Endodermal cell (in vitro differentiated cells): ENCODE data around the gene ANKRD33B. TPM values are rescaled to one million over a fixed set of nuclear protein-coding genes. Genes with fewer than 3 reads are reported as not detected.

Source experiments
- DNase-seq: peaks from one replicate; pipeline ENCODE4 v3.0.0-alpha.2; 2017
- H3K27ac ChIP-seq: 2 replicates; pipeline ENCODE4 v1.5.1; 2013; ENCODE audit warnings: mild to moderate bottlenecking, low read depth, low read length, moderate library complexity
- H3K27me3 ChIP-seq: 2 replicates; pipeline ENCODE4 v1.6.1; 2013; ENCODE audit warnings: mild to moderate bottlenecking, low read length, moderate library complexity; ENCODE audit not compliant: insufficient read depth, control insufficient read depth, poor library complexity, severe bottlenecking
- H3K36me3 ChIP-seq: 2 replicates; pipeline ENCODE4 v1.7.0; 2013; ENCODE audit warnings: mild to moderate bottlenecking, low read length, moderate library complexity; ENCODE audit not compliant: control insufficient read depth, insufficient read depth
- H3K4me1 ChIP-seq: one replicate; pipeline ENCODE4 v1.7.0; 2013; ENCODE audit warnings: low read length; ENCODE audit not compliant: control insufficient read depth, insufficient read depth
- H3K4me3 ChIP-seq: 2 replicates; pipeline ENCODE4 v1.5.1; 2013; ENCODE audit warnings: mild to moderate bottlenecking, low read length, moderate library complexity
- H3K9ac ChIP-seq: 2 replicates; pipeline ENCODE4 v1.6.1; 2013; ENCODE audit warnings: mild to moderate bottlenecking, low read length, moderate library complexity; ENCODE audit not compliant: poor library complexity, severe bottlenecking; ENCODE audit errors: extremely low read depth
- H3K9me3 ChIP-seq: 2 replicates; pipeline ENCODE4 v1.6.1; 2013; ENCODE audit warnings: mild to moderate bottlenecking, low read length, moderate library complexity; ENCODE audit not compliant: control insufficient read depth
- H3K27ac Mint-ChIP-seq: 2 replicates; pipeline ENCODE4 v1.8.0; 2020; ENCODE audit warnings: mixed read lengths
- H3K27me3 Mint-ChIP-seq: 2 replicates; pipeline ENCODE4 v1.8.0; 2021; ENCODE audit warnings: mild to moderate bottlenecking, mixed read lengths; ENCODE audit not compliant: insufficient read depth
- H3K36me3 Mint-ChIP-seq: 2 replicates; pipeline ENCODE4 v1.8.0; 2020; ENCODE audit warnings: low read depth, mixed read lengths
- H3K4me1 Mint-ChIP-seq: 2 replicates; pipeline ENCODE4 v1.8.0; 2020; ENCODE audit warnings: mixed read lengths
- H3K4me3 Mint-ChIP-seq: 2 replicates; pipeline ENCODE4 v1.8.0; 2020; ENCODE audit warnings: mild to moderate bottlenecking, moderate library complexity, mixed read lengths
- H3K9me3 Mint-ChIP-seq: 2 replicates; pipeline ENCODE4 v1.8.0; 2020; ENCODE audit warnings: mild to moderate bottlenecking, mixed read lengths
- CTCF ChIP-seq: fragments of 200-600 bp; sonication (generic); conservative IDR thresholded peaks from 2 replicates; pipeline ENCODE4 v1.5.0; 2021; ENCODE audit warnings: antibody characterized with exemption, mild to moderate bottlenecking
- WGBS, 2 experiments: methylation state at CpG; one replicate each; pipeline versions ENCODE4 v1.1.5 to v1.1.7; 2013; ENCODE audit warnings: missing lambda C conversion rate in 2 of 2, mixed read lengths in 1 of 2; ENCODE audit not compliant: insufficient coverage in 1 of 2, insufficient read length in 1 of 2; 5-methylcytosine and 5-hydroxymethylcytosine counted together
- total RNA-seq, 2 donors: library from RNA; stranded (reverse); fragmentation: NEBNext Ultra II Directional in 1 of 2; extraction: Animal tissue kit (Norgen Biotek cat#: 25700) in 1 of 2; gene quantifications; 2 replicates in 1 of 2; 3 replicates in 1 of 2; pipeline ENCODE4 v1.2.1, GENCODE V29; 2021

Gene ANKRD33B
- total RNA-seq, 2 donors from 2014 or later = 21.9 to 37.2 TPM

GRCh38 chr5:10556893-10557746 is 6.8 kb upstream of the ANKRD33B start:
- H3K27me3 Mint-ChIP-seq = peaks cover 56% of the 10 kb centered on the region
- no peaks in the 10 kb centered on the region for H3K36me3 Mint-ChIP-seq
- peaks cover 2% of the 10 kb centered on the region for H3K27me3 ChIP-seq
- no peak for TF ChIP-seq CTCF
- H3K4me1 ChIP-seq = peaks cover 11% of the 10 kb centered on the region
- H3K4me1 Mint-ChIP-seq = peaks cover 44% of the 10 kb centered on the region
- H3K9ac ChIP-seq = no peak overlapping the region
- 84 to 87% methylated on average over 7 to 11 of the region's 11 CpGs for WGBS, 2 experiments
- no peak for DNase-seq
- H3K27ac Mint-ChIP-seq = no peak overlapping the region
- no peak overlapping the region for H3K4me3 ChIP-seq
- no peaks in the 10 kb centered on the region for H3K9me3 ChIP-seq
- no peaks in the 10 kb centered on the region for H3K9me3 Mint-ChIP-seq
- H3K27ac ChIP-seq = no peak overlapping the region
- H3K36me3 ChIP-seq = no peaks in the 10 kb centered on the region
- no peak overlapping the region for H3K4me3 Mint-ChIP-seq

- Histone ChIP-seq H3K4me3 (no peak overlapping the region), H3K9ac (no peak overlapping the region), H3K27me3 (peaks cover 16% of the 10 kb centered on the region), H3K27ac (no peak overlapping the region), H3K9me3 (no peaks in the 10 kb centered on the region), H3K4me1 (peaks cover 7% of the 10 kb centered on the region), H3K36me3 (no peaks in the 10 kb centered on the region)
- Mint-ChIP-seq H3K4me1 (peaks cover 32% of the 10 kb centered on the region), H3K27me3 (peaks cover 66% of the 10 kb centered on the region), H3K27ac (no peak overlapping the region), H3K4me3 (no peak overlapping the region), H3K9me3 (no peaks in the 10 kb centered on the region), H3K36me3 (no peaks in the 10 kb centered on the region)
- 68 to 80% methylated on average over 3 to 4 of the region's 4 CpGs for WGBS, 2 experiments
- no peak for TF ChIP-seq CTCF
- DNase-seq = no peak
Measured at GRCh38 chr5:10559151-10559550, 4.7 kb upstream of the ANKRD33B start.

DNA sequence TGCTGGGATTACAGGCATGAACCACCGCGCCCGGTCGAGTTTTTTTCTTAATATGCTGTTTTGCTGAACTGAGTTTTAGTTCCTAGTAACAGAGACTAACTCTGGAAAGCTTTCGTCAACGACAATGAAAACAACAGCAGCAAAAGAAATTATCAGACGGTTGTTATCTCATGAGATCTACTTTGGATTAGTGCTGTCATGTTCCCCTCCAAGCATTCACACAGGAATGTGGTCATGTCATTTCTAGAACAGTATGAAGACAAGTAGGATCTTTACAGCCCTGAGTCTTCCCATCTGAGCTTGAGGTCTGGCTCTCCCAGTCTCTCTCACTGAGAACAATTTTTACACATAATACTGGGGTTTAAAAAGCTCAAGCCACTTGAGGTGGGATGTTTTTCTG is 4.0 kb upstream of the ANKRD33B start:
- no peak for TF ChIP-seq CTCF
- H3K4me1 ChIP-seq = peaks cover 7% of the 10 kb centered on the region
- no peaks in the 10 kb centered on the region for H3K9me3 ChIP-seq
- no peak overlapping the region for H3K27ac ChIP-seq
- H3K27me3 ChIP-seq = peaks cover 18% of the 10 kb centered on the region
- H3K4me1 Mint-ChIP-seq = peaks cover 32% of the 10 kb centered on the region
- peak overlapping the region; percentile 13 for H3K4me3 ChIP-seq
- H3K9ac ChIP-seq = no peak overlapping the region
- WGBS, 2 experiments = 70 to 76% methylated on average over 3 to 7 of the region's 7 CpGs
- H3K27ac Mint-ChIP-seq = no peak overlapping the region
- DNase-seq = no peak
- H3K36me3 Mint-ChIP-seq = no peaks in the 10 kb centered on the region
- H3K27me3 Mint-ChIP-seq = peaks cover 70% of the 10 kb centered on the region
- H3K36me3 ChIP-seq = no peaks in the 10 kb centered on the region
- no peak overlapping the region for H3K4me3 Mint-ChIP-seq
- no peaks in the 10 kb centered on the region for H3K9me3 Mint-ChIP-seq
